Measurements from ENCODE around the gene TMLHE. TPM values are rescaled to one million over a fixed set of nuclear protein-coding genes. Genes with fewer than 3 reads are reported as not detected.
A peak's percentile ranks its signal among the peaks of the same experiment; 100 is the strongest.
"Not testable (repeated sequence)": the region's sequence is repeated elsewhere in the genome, so short reads cannot be mapped to it uniquely, and the experiment has no call there.

TMLHE gene
- total RNA-seq, 6 donors from 2014 or later = 8.8 to 18.9 (median 11.4) TPM

DNA sequence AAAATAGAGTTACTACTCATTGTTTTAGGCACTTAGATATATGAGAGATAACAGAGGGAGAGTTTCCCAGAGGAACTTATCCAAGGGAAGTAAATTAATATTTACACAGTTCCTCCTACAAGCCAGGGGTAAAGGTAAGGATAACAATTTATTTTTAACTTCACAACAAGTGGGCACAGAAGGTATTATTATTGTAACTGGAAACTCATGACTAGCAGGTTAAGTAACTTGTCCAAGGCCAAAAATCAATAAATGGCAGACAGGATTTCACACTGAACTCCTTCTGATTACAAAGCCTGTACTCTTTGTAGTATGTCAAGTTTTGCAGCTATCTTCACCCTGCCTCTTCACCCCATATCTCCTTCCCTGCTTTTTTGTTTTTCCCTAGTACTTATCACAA lies 107.5 kb downstream of the TMLHE start:
- ATAC-seq (ENCODE audit: low FRiP score in 2 of 2) = no peak
- no peaks in the 10 kb centered on the region for H3K9me3 ChIP-seq
- no peak overlapping the region for H3K27ac ChIP-seq
- H3K36me3 ChIP-seq = no peaks in the 10 kb centered on the region
- no peaks in the 10 kb centered on the region for H3K27me3 ChIP-seq
- H3K4me3 ChIP-seq = no peak overlapping the region
- no peak for DNase-seq
- no peaks in the 10 kb centered on the region for H3K4me1 ChIP-seq
- no peak for TF ChIP-seq POLR2A (IDR thresholded peaks at IDR 0.05)

DNA sequence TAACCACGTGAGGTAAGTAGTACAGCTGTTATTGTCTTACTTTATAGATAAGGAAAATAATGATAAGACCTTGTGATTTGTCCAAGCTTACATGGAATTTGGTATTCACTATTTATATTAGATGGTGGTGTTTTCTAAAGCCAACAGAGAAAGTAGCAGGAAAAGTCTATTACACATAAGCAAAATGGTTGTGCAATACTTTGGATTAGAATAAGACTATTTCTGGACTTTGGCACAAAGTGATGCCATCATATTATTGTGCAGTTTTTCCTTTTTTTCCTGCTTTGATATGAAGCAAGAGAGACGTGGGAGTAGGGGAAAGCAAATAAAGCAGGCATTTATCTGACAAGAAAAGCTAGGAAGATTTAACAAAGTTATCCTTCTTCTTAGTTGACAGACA lies 117.6 kb downstream of the TMLHE start:
- not testable (repeated sequence) for H3K27ac ChIP-seq; H3K4me1 ChIP-seq; H3K36me3 ChIP-seq; ATAC-seq (ENCODE audit: low FRiP score in 2 of 2); H3K9me3 ChIP-seq; H3K27me3 ChIP-seq; H3K4me3 ChIP-seq; DNase-seq
- WGBS, 2 donors = no CpG with 5 or more reads among the region's 2 CpGs

DNA sequence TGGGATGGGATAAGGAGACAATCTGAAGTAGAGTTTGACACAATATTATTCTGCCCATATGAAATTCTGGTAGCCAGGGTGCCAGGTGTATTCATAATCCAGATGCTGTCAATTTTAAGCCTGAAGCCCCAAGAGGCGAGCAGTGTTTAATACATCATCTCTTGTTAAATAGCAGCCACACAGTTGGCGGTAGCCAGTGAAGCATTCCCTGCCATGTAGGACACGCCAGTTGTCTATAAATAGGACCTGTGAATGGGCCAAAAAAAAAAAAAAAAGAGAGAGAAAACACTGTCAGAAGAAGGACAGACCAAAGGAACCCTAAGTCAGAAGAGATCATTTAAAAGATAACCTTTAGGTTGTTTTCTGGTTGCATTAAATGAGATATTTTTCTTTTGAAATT lies 121.3 kb downstream of the TMLHE start:
- H3K9me3 ChIP-seq; ATAC-seq (ENCODE audit: low FRiP score in 2 of 2); H3K27me3 ChIP-seq; H3K4me1 ChIP-seq; H3K4me3 ChIP-seq; H3K36me3 ChIP-seq; DNase-seq; H3K27ac ChIP-seq: not testable (repeated sequence)
- WGBS, 2 donors = 40 to 83% methylated on average over 1 to 2 of the region's 3 CpGs

DNA sequence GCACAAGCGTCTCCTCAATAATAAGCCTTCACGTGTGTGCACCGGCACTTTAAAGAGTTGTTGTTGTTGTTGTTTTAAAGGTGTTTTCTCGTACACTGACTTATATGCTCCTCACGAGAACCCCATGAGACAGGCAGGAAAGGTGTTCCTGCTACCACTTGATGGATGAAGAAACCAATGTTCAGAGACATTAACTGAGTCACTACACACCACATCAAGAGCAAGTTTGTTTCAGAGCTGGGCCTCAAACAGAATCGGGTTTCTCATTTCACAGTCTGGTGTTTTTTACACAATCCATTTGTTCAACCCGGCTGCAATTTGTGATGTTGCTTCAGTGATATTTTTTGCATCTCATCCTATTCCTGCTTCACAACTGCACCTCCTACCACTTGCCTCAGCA lies 135.6 kb downstream of the TMLHE start:
- H3K4me3 ChIP-seq; H3K4me1 ChIP-seq; H3K9me3 ChIP-seq; DNase-seq; ATAC-seq (ENCODE audit: low FRiP score in 2 of 2); H3K27me3 ChIP-seq; H3K36me3 ChIP-seq; H3K27ac ChIP-seq: not testable (repeated sequence)
- no CpG with 5 or more reads among the region's 7 CpGs for WGBS, 2 donors

DNA sequence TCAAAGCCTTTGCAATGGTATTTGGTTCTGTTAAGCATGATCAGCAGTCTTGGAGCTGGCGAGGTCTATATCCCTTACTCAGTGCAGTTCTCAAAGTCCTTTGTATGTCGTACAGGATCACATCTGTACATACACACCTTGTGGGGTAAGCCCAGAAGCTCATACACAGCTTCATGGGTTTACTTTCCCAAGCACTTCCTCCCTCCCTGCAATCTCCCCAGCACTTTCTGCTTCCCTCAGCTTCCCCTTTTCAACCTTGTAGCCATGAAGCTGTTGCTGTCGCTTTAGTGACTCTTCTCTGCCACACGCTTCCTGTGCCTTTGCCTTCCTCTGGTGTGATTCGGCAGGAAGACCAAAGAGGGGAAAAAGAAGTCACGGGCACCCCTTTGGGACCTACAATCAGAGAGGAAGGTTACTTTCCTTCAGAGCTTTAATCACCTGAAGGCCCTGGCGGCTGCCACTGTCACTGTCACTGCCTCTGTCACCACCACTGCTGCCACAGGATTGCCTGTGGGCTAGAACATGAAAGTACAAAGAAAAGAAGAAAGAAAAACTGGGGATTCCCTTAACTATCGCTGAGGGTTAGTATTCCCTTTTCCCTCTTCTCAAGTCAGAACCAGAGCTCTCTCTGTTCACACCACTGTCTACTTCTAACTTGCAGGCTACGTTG lies 146.3 kb downstream of the TMLHE start:
- not testable (repeated sequence) for H3K36me3 ChIP-seq, DNase-seq, H3K4me3 ChIP-seq, H3K27me3 ChIP-seq, H3K4me1 ChIP-seq, H3K27ac ChIP-seq, H3K9me3 ChIP-seq
- WGBS, 2 donors = no CpG with 5 or more reads among the region's 9 CpGs
- ATAC-seq (ENCODE audit: low FRiP score in 2 of 2) = peak; percentile 41 to 51

DNA sequence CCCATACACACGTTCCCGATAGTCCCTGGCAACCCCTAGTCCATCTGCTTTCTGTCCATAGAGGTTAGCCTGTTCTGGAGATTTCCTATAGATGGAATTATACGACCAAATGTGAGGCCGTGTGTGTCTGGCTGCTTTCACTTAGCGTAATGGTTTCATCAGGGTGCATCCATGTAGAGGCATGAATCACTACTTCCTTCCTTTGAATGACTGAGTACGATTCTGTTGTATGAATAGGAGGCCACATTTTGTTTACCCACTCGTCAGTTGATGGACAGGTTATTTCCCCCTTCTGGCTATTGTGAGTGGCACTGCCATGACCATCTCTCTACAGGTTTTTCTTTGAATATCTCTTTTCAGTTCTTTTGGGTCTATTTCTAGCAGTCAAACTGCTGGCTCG lies 152.3 kb downstream of the TMLHE start:
- DNase-seq; ATAC-seq (ENCODE audit: low FRiP score in 2 of 2): not testable (repeated sequence)

DNA sequence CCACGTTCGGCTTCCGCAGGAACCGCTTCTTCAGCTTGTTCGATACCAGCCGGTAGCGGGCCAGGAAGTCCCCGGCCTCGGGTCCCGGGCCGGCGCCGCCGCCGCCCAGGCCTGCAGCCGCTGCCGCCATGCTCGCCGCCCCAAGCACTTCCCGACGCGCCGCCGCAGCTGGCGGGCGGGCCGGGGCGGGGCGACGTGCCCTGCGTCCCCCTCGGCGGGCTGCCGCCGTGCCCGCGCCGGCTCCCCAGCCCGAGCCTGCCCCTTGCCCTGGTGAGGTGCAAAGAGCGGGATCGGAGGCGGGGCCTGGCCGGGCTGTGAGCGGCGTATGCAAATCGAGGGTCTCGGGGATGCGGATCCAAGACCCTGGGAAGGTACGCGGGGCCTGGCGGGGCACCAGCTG lies 154.3 kb downstream of the TMLHE start, which contains the start of gene F8A3:
Gene F8A3, minus strand, starts transcription at position 150 of the 400 bp plus-strand sequence. Its CDS starts 20 bp downstream, at position 130.
- not testable (repeated sequence) for DNase-seq
- no CpG with 5 or more reads among the region's 51 CpGs for WGBS, 2 donors
- ATAC-seq (ENCODE audit: low FRiP score in 2 of 2) = peak; percentile 85 to 94

More for the DNA sequence above, 152.3 kb downstream of the TMLHE start:
- H3K36me3 ChIP-seq, H3K27me3 ChIP-seq, H3K4me1 ChIP-seq, H3K4me3 ChIP-seq, H3K27ac ChIP-seq, H3K9me3 ChIP-seq: not testable (repeated sequence)
- WGBS, 2 donors = no CpG with 5 or more reads among the region's 8 CpGs

DNA sequence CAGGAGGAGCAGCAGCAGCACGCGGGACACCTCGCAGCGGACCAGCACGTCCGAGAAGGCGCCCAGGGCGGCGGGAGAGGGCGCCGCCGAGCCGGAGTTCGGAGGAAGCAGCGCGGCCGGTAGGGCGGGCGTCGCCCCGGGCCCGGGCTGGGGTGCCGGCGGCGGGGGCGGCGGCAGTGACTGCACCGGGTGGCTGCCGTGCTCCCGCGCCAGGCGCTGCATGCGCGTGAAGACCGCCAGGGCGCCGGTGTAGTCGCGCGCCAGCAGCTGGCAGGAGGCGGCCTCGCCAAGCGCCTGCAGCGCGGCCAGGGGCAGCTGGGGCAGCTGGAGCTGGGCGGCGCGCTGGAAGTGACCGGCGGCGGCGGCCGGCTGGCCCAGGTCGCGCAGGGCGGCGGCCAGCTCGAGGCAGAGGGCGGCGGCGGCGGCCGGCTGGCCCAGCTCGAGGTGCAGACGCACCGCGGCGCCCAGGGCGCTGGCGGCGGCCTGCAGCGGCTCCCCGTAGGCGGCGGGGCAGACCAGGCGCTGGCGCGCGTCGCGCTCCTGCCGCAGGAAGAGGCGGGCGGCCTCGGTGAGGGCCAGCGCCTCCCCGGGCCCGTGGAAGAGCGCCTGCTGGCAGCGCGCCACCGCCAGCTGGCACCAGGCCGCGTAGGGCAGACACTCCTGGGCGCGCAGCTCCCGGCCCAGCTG lies 154.8 kb downstream of the TMLHE start:
- not testable (repeated sequence) for H3K36me3 ChIP-seq, H3K4me3 ChIP-seq, H3K9me3 ChIP-seq, H3K27me3 ChIP-seq, H3K27ac ChIP-seq, H3K4me1 ChIP-seq, DNase-seq
- WGBS, 2 donors = no CpG with 5 or more reads among the region's 97 CpGs
- peak; percentile 65 to 89 for ATAC-seq (ENCODE audit: low FRiP score in 2 of 2)

More for the DNA sequence above, 154.3 kb downstream of the TMLHE start, which contains the start of gene F8A3:
- not testable (repeated sequence) for H3K4me3 ChIP-seq, H3K27me3 ChIP-seq, H3K36me3 ChIP-seq, H3K9me3 ChIP-seq, H3K4me1 ChIP-seq, H3K27ac ChIP-seq

DNA sequence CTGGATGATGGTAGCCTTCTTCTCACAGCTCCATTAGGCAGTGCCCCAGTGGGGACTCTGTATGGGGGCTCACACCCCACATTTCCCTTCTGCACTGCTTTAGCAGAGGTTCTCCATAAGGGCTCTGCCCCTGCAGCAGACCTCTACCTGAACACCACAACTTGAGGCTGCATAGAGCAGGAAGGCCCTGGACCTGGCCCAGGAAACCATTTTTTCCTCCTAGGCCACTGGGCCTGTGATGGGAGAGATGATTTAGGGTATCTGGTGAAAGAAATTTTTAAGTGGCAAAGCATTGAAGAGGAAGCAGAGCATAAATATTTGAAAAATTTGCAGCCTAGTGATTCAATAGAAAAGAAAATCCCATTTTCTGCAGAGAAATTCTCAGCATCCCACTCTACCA lies 171.7 kb downstream of the TMLHE start:
- ATAC-seq (ENCODE audit: low FRiP score in 2 of 2) = no peak
- Histone ChIP-seq H3K27me3 (no peaks in the 10 kb centered on the region), H3K4me1 (no peaks in the 10 kb centered on the region), H3K27ac (no peak overlapping the region), H3K9me3 (peaks cover 0 to 16% (median 0%) of the 10 kb centered on the region in 4 donors), H3K36me3 (no peaks in the 10 kb centered on the region), H3K4me3 (no peak overlapping the region)
- DNase-seq = no peak
- no peak for TF ChIP-seq POLR2AphosphoS5 (IDR thresholded peaks at IDR 0.05)

Small RNA genes within 50 kb of the gene (small RNA-seq; reads per million reads assigned to genes)
- gene MIR1184-3 = 0 reads per million in 4 donors

Other genes with a start within 250 kb of the TMLHE start
- gene F8A2, start 230.9 kb downstream of the TMLHE start, total RNA-seq = 1 to 10 TPM in 2 of 6 donors, not detected in 4; 2.5 to 9.4 TPM
- gene F8A3, start 154.3 kb downstream of the TMLHE start, total RNA-seq = 10 to 100 TPM in 4 of 6 donors, 1 to 10 TPM in 1, under 1 TPM in 1; 0.34 to 30.4 (median 18.0) TPM
- 1 to 10 TPM in 2 of 6 donors, under 1 TPM in 4; 0.76 to 1.7 (median 0.90) TPM for gene SPRY3, start 366 bp downstream of the TMLHE start, total RNA-seq

All from upper lobe of left lung (tissue), 6 donors.